C1 segment of cervical spinal cord (tissue), 14 donors: ENCODE measurements around the gene SPRYD4.

Source experiments
- DNase-seq, 14 donors: peaks; one replicate each; lab custom pipeline; 2025; lab: John Stamatoyannopoulos, UW

SPRYD4 gene

GRCh38 chr12:56521209-56521589 lies 52.8 kb downstream of the SPRYD4 start:
- no peak for DNase-seq

- DNase-seq, result peak in 11 of 14 donors; percentile 4 to 82 (median 50)
Observed at GRCh38 chr12:56521590-56522371, 53.4 kb downstream of the SPRYD4 start, which contains the start of gene RBMS2. TSS of gene RBMS2 (plus strand) at chr12:56521820. CDS start at chr12:56522024, 204 bp downstream.

GRCh38 chr12:56522411-56523193 lies 54.2 kb downstream of the SPRYD4 start:
- DNase-seq, result peak in 2 of 14 donors; percentile 35 to 40

GRCh38 chr12:56528846-56529245 lies 60.5 kb downstream of the SPRYD4 start:
- no peak for DNase-seq
